T-helper 22 cell (primary cell): Measurements from ENCODE around the gene SNAP47.

Experiments
- DNase-seq: peaks from one replicate; pipeline ENCODE4 v3.0.0-alpha.2; 2020; ENCODE audit warnings: low read depth

The SNAP47 gene

GRCh38 chr1:227769047-227769935, 34.1 kb downstream of the SNAP47 start:
- no peak for DNase-seq

- no peak for DNase-seq
Observed at GRCh38 chr1:227769936-227770494, 34.8 kb downstream of the SNAP47 start.

GRCh38 chr1:227770812-227771211, 35.6 kb downstream of the SNAP47 start:
- no peak for DNase-seq

- DNase-seq, result no peak
Observed at GRCh38 chr1:227771326-227771725, 36.1 kb downstream of the SNAP47 start.

GRCh38 chr1:227771771-227772170, 36.5 kb downstream of the SNAP47 start:
- no peak for DNase-seq

- no peak for DNase-seq
Observed at GRCh38 chr1:227773558-227773957, 38.3 kb downstream of the SNAP47 start.

- DNase-seq, result no peak
Observed at GRCh38 chr1:227774051-227774731, 39.0 kb downstream of the SNAP47 start.

- no peak for DNase-seq
Observed at GRCh38 chr1:227774821-227775661, 39.8 kb downstream of the SNAP47 start.

GRCh38 chr1:227775841-227776240, 40.6 kb downstream of the SNAP47 start:
- DNase-seq, result no peak

GRCh38 chr1:227776331-227776771, 41.1 kb downstream of the SNAP47 start:
- no peak for DNase-seq

GRCh38 chr1:227777156-227777555, 41.9 kb downstream of the SNAP47 start:
- no peak for DNase-seq

GRCh38 chr1:227777646-227778045, 42.4 kb downstream of the SNAP47 start:
- no peak for DNase-seq

- no peak for DNase-seq
Observed at GRCh38 chr1:227778401-227778947, 43.2 kb downstream of the SNAP47 start.

GRCh38 chr1:227779021-227779441, 43.8 kb downstream of the SNAP47 start:
- DNase-seq, result no peak

- no peak for DNase-seq
Observed at GRCh38 chr1:227779685-227780084, 44.5 kb downstream of the SNAP47 start.

GRCh38 chr1:227780101-227781044, 45.1 kb downstream of the SNAP47 start:
- no peak for DNase-seq

- no peak for DNase-seq
Observed at GRCh38 chr1:227781314-227781930, 46.2 kb downstream of the SNAP47 start.

GRCh38 chr1:227782226-227782625, 47.0 kb downstream of the SNAP47 start:
- no peak for DNase-seq

GRCh38 chr1:227785094-227785804, 50.0 kb downstream of the SNAP47 start:
- no peak for DNase-seq
